Liver (tissue), 3 donors: ENCODE data around the gene RAB38.

ENCODE experiments used
- EGR1 ChIP-seq, 2 donors: IDR thresholded peaks; 2 replicates each; pipeline ENCODE4 v1.6.1; 2016 to 2018; ENCODE audit warnings: antibody characterized with exemption in 2 of 2, low read depth in 2 of 2
- FOXA1 ChIP-seq: IDR thresholded peaks from 2 replicates; pipeline ENCODE4 v1.6.1; 2016; ENCODE audit warnings: antibody characterized with exemption
- GABPA ChIP-seq, 2 donors: IDR thresholded peaks in 1 of 2; conservative IDR thresholded peaks in 1 of 2; 2 replicates each; pipeline ENCODE4 v1.6.1; 2016; ENCODE audit warnings: antibody characterized with exemption in 2 of 2, mild to moderate bottlenecking in 1 of 2, moderate library complexity in 1 of 2
- SP1 ChIP-seq: IDR thresholded peaks from 2 replicates; pipeline ENCODE4 v1.6.1; 2018; ENCODE audit warnings: antibody characterized with exemption, mild to moderate bottlenecking
- TAF1 ChIP-seq: conservative IDR thresholded peaks from 2 replicates; pipeline ENCODE4 v1.6.1; 2016; ENCODE audit warnings: antibody characterized with exemption, mild to moderate bottlenecking
- TF ChIP-seq, protein P1 (sequence below): fragments of 150-350 bp; IDR thresholded peaks from 2 replicates; pipeline ENCODE4 v1.5.1; 2017; ENCODE audit warnings: improper control_type of control experiment, low read depth, low read length; ENCODE audit not compliant: missing input control
- TF ChIP-seq, protein P2 (sequence below): IDR thresholded peaks from 2 replicates; pipeline ENCODE4 v1.6.1; 2016; ENCODE audit warnings: antibody characterized with exemption
- TF ChIP-seq, protein P3 (sequence below): IDR thresholded peaks from 2 replicates; pipeline ENCODE4 v1.6.1; 2016; ENCODE audit warnings: antibody characterized with exemption, mild to moderate bottlenecking
- TF ChIP-seq, protein P4 (sequence below): IDR thresholded peaks from 2 replicates; pipeline ENCODE4 v1.6.1; 2016; ENCODE audit warnings: antibody characterized with exemption
- donor health status: healthy.
- donor health status: healthy.

DNA sequence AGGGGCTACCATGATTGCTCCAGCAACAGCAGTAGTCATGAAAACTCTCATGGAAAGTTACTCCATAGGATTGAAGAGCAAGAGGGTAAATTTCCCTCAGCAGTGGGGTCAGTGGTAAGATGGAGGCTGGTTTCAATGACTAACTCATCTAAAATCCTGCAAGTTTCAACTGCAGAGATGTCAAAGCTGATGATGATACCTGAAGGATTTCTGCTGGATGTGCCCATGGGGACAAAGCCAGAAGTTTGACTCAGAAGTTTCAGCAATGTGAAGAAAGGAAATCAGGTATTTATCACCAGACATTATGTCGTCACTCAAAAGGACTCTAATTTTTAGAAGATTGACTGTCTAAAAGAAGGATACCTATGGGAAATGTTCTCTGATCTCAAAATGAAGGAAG is 29.1 kb downstream of the RAB38 start:
- TF ChIP-seq TAF1, result no peak
- no peak for TF ChIP-seq GABPA (IDR thresholded peaks at IDR 0.05 in 1 of 2, conservative IDR thresholded peaks at IDR 0.05 in 1 of 2)
- no peak for TF ChIP-seq FOXA1
- TF ChIP-seq, protein P1, sequence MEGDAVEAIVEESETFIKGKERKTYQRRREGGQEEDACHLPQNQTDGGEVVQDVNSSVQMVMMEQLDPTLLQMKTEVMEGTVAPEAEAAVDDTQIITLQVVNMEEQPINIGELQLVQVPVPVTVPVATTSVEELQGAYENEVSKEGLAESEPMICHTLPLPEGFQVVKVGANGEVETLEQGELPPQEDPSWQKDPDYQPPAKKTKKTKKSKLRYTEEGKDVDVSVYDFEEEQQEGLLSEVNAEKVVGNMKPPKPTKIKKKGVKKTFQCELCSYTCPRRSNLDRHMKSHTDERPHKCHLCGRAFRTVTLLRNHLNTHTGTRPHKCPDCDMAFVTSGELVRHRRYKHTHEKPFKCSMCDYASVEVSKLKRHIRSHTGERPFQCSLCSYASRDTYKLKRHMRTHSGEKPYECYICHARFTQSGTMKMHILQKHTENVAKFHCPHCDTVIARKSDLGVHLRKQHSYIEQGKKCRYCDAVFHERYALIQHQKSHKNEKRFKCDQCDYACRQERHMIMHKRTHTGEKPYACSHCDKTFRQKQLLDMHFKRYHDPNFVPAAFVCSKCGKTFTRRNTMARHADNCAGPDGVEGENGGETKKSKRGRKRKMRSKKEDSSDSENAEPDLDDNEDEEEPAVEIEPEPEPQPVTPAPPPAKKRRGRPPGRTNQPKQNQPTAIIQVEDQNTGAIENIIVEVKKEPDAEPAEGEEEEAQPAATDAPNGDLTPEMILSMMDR, result no peak
- TF ChIP-seq, protein P2, sequence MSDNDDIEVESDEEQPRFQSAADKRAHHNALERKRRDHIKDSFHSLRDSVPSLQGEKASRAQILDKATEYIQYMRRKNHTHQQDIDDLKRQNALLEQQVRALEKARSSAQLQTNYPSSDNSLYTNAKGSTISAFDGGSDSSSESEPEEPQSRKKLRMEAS, result no peak
- TF ChIP-seq, protein P3, sequence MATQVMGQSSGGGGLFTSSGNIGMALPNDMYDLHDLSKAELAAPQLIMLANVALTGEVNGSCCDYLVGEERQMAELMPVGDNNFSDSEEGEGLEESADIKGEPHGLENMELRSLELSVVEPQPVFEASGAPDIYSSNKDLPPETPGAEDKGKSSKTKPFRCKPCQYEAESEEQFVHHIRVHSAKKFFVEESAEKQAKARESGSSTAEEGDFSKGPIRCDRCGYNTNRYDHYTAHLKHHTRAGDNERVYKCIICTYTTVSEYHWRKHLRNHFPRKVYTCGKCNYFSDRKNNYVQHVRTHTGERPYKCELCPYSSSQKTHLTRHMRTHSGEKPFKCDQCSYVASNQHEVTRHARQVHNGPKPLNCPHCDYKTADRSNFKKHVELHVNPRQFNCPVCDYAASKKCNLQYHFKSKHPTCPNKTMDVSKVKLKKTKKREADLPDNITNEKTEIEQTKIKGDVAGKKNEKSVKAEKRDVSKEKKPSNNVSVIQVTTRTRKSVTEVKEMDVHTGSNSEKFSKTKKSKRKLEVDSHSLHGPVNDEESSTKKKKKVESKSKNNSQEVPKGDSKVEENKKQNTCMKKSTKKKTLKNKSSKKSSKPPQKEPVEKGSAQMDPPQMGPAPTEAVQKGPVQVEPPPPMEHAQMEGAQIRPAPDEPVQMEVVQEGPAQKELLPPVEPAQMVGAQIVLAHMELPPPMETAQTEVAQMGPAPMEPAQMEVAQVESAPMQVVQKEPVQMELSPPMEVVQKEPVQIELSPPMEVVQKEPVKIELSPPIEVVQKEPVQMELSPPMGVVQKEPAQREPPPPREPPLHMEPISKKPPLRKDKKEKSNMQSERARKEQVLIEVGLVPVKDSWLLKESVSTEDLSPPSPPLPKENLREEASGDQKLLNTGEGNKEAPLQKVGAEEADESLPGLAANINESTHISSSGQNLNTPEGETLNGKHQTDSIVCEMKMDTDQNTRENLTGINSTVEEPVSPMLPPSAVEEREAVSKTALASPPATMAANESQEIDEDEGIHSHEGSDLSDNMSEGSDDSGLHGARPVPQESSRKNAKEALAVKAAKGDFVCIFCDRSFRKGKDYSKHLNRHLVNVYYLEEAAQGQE, result no peak
- TF ChIP-seq EGR1 (IDR thresholded peaks at IDR 0.05; ENCODE audit: low read depth in 2 of 2), result no peak
- TF ChIP-seq, protein P4, sequence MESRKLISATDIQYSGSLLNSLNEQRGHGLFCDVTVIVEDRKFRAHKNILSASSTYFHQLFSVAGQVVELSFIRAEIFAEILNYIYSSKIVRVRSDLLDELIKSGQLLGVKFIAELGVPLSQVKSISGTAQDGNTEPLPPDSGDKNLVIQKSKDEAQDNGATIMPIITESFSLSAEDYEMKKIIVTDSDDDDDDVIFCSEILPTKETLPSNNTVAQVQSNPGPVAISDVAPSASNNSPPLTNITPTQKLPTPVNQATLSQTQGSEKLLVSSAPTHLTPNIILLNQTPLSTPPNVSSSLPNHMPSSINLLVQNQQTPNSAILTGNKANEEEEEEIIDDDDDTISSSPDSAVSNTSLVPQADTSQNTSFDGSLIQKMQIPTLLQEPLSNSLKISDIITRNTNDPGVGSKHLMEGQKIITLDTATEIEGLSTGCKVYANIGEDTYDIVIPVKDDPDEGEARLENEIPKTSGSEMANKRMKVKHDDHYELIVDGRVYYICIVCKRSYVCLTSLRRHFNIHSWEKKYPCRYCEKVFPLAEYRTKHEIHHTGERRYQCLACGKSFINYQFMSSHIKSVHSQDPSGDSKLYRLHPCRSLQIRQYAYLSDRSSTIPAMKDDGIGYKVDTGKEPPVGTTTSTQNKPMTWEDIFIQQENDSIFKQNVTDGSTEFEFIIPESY, result no peak
- TF ChIP-seq SP1, result no peak
